IPS-18a (cell line): ENCODE measurements around the gene NTM.

Source experiments
- H3K27ac ChIP-seq: one replicate; pipeline ENCODE4 v1.5.1; 2013; ENCODE audit warnings: low read length
- H3K27me3 ChIP-seq: one replicate; pipeline ENCODE4 v1.6.1; 2013; ENCODE audit warnings: mild to moderate bottlenecking, low read length; ENCODE audit not compliant: control insufficient read depth, insufficient read depth
- H3K36me3 ChIP-seq: one replicate; pipeline ENCODE4 v1.6.1; 2013; ENCODE audit warnings: low read depth, low read length; ENCODE audit not compliant: control insufficient read depth
- H3K4me1 ChIP-seq: one replicate; pipeline ENCODE4 v1.6.1; 2013; ENCODE audit warnings: low read depth, low read length; ENCODE audit not compliant: control insufficient read depth
- H3K4me3 ChIP-seq: one replicate; pipeline ENCODE4 v1.5.1; 2013; ENCODE audit warnings: low read length
- H3K9ac ChIP-seq: one replicate; pipeline ENCODE4 v1.6.1; 2013; ENCODE audit warnings: mild to moderate bottlenecking, low read length, moderate library complexity
- H3K9me3 ChIP-seq: one replicate; pipeline ENCODE4 v1.6.1; 2013; ENCODE audit warnings: low read depth, low read length; ENCODE audit not compliant: control insufficient read depth

The NTM gene

DNA sequence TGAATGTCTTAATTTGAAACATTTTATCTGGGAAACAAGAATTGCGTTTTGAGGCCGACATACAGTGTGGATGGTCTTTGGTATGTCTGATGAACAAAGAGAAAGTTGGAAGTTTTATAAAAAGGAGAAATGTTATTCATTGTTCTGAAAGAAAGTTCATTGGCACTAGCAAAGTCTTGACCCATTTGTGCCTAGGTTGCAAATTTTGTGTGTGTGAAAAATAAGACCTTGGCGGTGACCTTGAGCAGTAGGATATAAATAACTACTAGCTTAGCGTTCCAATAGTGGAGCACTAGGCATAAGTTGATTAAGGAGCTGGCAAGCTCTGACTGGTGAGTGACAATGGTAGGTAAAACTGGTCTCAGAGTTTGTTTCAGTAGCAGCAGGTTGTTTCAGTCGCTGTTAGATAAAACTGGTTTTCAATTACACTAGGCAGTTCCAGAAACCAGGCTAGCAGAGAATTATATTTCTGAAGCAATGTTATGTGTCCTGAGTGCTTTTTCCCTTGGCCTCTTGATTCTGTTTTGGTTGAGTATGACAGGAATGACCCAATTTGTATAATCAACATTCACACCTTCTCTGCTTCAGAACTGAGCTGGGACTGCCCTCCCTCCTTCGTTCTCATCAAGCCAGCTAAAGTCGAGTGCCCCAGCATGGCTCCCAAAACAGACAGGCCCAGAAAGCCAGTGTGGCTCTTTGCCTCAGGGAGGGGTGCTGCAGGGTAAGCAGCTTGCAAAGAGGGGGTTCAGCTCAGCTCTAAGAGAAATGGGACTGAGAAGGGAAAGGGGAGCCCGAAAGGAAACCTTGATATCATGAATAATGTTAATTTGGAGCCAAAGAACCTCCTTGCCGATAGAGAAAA lies 85.7 kb downstream of the NTM start:
- H3K27me3 ChIP-seq = no peaks in the 10 kb centered on the region
- no peak overlapping the region for H3K4me3 ChIP-seq
- H3K36me3 ChIP-seq = no peaks in the 10 kb centered on the region
- H3K9me3 ChIP-seq = no peaks in the 10 kb centered on the region
- no peak overlapping the region for H3K27ac ChIP-seq
- no peaks in the 10 kb centered on the region for H3K4me1 ChIP-seq
- no peak overlapping the region for H3K9ac ChIP-seq

DNA sequence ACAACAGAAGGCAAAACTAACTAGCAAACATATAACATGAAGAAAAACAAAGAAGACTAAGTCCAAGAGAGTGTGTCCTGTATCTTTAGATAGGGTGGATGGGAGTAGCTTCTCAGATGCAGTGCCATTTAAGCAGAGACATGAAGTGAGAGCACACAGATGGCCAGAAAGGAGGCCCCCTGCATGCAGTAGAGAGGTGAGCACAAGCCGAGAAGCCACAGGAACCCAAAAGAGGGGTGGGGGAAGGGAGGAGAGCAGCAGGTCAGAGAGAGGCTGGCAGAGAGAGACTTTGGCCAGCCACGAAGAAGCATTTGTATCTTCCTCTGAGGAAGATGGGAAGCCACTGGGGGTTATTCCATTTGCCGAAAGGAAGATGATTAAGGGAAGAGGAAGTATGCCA lies 86.7 kb downstream of the NTM start:
- no peaks in the 10 kb centered on the region for H3K27me3 ChIP-seq
- H3K9me3 ChIP-seq = no peaks in the 10 kb centered on the region
- H3K9ac ChIP-seq = no peak overlapping the region
- H3K36me3 ChIP-seq = no peaks in the 10 kb centered on the region
- no peaks in the 10 kb centered on the region for H3K4me1 ChIP-seq
- no peak overlapping the region for H3K4me3 ChIP-seq
- no peak overlapping the region for H3K27ac ChIP-seq

DNA sequence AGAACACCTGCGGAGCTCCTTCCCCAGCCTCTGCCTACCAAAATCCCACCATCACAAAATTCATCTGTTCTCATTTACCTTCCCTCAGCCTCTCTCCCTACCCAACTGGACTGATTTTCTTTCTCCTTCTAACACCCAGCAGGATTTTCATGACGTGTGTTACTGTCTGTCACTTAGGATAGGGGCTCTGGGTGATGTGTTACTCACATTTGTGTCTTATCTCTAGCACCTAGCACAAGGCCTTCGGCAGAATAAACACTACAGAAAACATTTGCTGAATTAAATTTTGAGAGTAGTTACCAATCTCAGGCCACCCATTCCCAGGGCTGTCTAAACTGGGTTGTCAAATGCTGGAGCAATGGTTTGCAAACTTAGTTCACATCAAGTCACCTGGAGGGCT lies 88.0 kb downstream of the NTM start:
- Histone ChIP-seq H3K4me3 (no peak overlapping the region), H3K9me3 (no peaks in the 10 kb centered on the region), H3K27ac (no peak overlapping the region), H3K4me1 (no peaks in the 10 kb centered on the region), H3K27me3 (no peaks in the 10 kb centered on the region), H3K36me3 (no peaks in the 10 kb centered on the region), H3K9ac (no peak overlapping the region)

DNA sequence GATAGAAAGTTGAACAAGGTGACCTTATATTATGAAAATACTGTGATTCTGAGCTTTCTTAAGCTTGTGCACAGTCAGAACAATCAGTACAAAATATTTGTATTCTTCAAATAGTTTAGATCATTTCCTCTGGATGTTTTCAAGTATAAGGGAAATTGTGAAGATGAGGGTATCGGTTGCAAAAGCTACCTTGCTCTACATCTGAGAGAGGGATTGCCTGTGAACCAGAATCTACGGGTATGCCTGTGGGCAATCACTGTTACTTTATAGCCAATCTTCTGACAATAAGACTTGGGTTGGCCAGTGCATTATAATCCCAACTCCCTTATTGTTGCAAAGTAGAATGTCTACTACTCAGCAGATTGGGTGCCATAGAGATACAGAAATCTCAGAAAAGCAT lies 90.5 kb downstream of the NTM start:
- H3K36me3 ChIP-seq = no peaks in the 10 kb centered on the region
- no peak overlapping the region for H3K9ac ChIP-seq
- no peaks in the 10 kb centered on the region for H3K27me3 ChIP-seq
- peaks cover 7% of the 10 kb centered on the region for H3K4me1 ChIP-seq
- H3K9me3 ChIP-seq = no peaks in the 10 kb centered on the region
- H3K4me3 ChIP-seq = no peak overlapping the region
- no peak overlapping the region for H3K27ac ChIP-seq

DNA sequence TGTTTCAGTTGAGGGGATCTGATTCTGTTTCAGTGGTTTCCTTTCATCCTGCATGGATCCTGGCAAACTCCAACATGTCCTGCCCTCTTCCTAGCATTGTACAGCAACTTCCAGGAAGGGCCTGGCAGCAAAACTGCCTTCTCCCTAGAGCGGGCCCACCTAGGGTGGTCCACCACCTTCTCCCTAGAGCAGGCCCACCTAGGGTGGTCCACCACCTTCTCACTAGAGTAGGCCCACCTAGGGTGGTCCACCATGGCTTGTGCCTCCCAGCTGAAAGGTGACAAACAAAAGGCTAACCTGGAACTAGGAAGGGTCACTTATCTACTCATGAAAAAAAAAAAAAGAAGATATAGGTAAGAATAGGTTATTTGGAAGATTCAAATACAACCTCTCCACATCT lies 92.2 kb downstream of the NTM start:
- Histone ChIP-seq H3K9me3 (no peaks in the 10 kb centered on the region), H3K27ac (no peak overlapping the region), H3K36me3 (no peaks in the 10 kb centered on the region), H3K4me1 (peaks cover 11% of the 10 kb centered on the region), H3K4me3 (no peak overlapping the region), H3K27me3 (no peaks in the 10 kb centered on the region), H3K9ac (no peak overlapping the region)

DNA sequence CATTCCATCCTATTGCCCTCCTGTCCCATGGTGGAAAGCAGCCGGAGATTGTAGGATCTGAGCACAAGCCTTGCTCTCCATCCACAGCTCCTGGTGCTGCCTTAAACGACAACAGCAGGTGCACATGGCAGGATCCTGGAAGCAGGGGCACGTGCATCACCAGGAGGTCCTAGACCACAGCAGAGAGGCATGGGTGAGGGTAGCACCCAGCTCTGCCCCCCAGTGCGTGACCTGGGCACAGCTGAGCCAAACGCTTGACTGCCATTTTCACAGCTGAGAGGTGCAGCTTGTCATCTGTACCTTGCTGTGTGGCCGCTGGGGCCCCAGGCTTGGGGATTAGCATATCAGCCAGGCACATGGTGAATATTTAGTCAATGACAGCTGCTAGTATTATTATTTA lies 92.7 kb downstream of the NTM start:
- Histone ChIP-seq H3K4me3 (no peak overlapping the region), H3K4me1 (peaks cover 12% of the 10 kb centered on the region), H3K9me3 (no peaks in the 10 kb centered on the region), H3K36me3 (no peaks in the 10 kb centered on the region), H3K27me3 (no peaks in the 10 kb centered on the region), H3K9ac (no peak overlapping the region), H3K27ac (no peak overlapping the region)

DNA sequence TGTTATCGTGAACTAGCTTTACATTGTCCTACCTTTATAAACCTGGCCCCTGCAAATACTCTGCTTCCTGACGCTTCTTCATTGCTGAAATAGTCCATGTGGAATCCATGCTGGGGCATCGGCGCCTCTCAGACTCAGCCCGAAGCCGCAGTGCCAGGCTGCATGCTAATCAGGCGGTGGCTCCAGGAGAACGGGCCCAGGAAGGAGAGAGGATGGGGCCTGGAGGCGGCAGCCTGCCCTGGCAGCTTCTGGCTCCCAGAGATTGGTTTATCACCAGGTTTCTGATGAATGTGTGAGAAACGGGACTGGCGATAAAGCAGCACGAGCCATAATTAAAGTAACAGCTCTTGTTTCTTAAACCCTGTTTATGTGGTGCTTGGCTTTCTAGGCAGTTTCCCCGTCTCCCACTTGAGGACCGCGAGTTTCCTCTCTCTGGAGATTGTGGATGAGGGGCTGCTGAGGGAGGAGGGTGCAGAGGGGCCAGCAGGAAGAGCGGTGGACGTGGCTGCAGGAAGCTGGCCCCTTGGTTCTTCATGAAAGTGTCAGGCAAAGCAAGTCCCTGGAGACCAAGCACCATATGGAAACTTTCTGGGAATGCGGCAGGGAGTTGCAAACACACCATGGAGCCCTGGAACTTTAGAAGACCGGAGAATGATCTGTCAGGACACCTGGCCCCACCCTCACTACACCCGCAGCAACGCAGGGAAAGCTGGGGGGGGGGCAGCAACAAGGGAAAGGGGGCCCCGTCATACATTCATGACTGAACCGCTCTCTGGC lies 93.4 kb downstream of the NTM start:
- Histone ChIP-seq H3K27me3 (no peaks in the 10 kb centered on the region), H3K27ac (no peak overlapping the region), H3K9ac (no peak overlapping the region), H3K9me3 (no peaks in the 10 kb centered on the region), H3K4me1 (peaks cover 18% of the 10 kb centered on the region), H3K4me3 (no peak overlapping the region), H3K36me3 (no peaks in the 10 kb centered on the region)

DNA sequence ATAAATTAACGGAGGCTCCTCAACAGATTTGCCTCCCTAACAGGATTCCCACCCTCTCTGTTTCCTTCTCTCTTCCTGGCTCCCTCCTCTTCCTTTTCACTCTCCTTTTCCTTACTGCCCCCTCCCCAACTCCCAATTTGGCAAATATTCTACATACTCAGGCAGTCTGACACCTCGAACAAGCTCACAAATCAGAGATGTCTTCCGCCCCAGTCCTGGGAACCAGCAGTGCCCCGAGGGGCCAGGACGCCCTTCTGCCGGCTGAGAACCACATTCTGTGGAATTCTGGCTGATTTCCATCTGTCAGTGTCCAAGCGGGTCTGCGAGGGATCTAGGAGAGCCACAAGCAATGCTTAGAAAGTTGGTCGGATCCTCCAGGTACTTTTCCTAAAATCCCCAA lies 94.0 kb downstream of the NTM start:
- Histone ChIP-seq H3K27ac (no peak overlapping the region), H3K9ac (no peak overlapping the region), H3K4me3 (no peak overlapping the region), H3K9me3 (no peaks in the 10 kb centered on the region), H3K27me3 (no peaks in the 10 kb centered on the region), H3K36me3 (no peaks in the 10 kb centered on the region), H3K4me1 (peaks cover 18% of the 10 kb centered on the region)

DNA sequence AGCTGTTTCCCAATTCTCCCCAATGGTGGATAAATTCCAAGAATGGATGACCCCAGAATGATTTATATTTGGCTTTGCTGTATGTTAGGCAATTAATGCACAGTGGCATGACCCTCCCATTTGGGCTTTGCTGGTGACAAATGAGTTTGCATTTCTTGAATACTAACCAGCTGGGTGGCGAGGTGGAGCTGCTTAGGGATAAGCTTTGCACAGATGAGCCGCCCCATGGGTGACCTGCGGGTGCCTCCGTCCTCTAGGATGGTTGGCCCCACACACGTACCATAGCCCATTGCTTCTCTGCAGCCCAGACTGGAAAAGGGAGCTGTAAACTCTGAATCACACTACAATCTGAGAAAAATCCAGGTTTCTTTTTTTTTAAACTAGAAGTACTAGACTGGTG lies 94.6 kb downstream of the NTM start:
- Histone ChIP-seq H3K27me3 (no peaks in the 10 kb centered on the region), H3K9me3 (no peaks in the 10 kb centered on the region), H3K4me3 (no peak overlapping the region), H3K9ac (no peak overlapping the region), H3K27ac (no peak overlapping the region), H3K36me3 (no peaks in the 10 kb centered on the region), H3K4me1 (peaks cover 18% of the 10 kb centered on the region)

DNA sequence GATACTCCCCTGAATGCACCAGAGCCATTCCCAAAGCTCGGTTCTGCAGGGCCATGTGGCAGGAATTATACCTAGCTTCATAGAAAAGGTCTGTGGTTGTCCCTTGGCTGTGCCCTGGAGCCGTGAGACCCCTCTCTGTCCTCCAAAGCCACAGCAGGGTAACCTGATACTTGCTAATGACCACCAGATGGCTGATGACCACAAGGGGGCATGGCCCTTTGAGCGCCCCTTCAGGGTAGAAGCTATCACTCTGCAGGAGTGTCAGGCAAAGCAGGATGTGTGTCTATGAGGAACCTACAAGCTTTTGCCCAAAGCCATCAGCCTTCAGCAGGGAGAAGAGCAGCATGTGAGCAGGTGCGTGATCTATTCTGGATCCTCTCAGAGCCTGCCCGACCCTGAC lies 95.3 kb downstream of the NTM start:
- H3K4me1 ChIP-seq = peaks cover 22% of the 10 kb centered on the region
- H3K27ac ChIP-seq = no peak overlapping the region
- H3K9ac ChIP-seq = no peak overlapping the region
- no peaks in the 10 kb centered on the region for H3K9me3 ChIP-seq
- H3K4me3 ChIP-seq = no peak overlapping the region
- no peaks in the 10 kb centered on the region for H3K36me3 ChIP-seq
- no peaks in the 10 kb centered on the region for H3K27me3 ChIP-seq

DNA sequence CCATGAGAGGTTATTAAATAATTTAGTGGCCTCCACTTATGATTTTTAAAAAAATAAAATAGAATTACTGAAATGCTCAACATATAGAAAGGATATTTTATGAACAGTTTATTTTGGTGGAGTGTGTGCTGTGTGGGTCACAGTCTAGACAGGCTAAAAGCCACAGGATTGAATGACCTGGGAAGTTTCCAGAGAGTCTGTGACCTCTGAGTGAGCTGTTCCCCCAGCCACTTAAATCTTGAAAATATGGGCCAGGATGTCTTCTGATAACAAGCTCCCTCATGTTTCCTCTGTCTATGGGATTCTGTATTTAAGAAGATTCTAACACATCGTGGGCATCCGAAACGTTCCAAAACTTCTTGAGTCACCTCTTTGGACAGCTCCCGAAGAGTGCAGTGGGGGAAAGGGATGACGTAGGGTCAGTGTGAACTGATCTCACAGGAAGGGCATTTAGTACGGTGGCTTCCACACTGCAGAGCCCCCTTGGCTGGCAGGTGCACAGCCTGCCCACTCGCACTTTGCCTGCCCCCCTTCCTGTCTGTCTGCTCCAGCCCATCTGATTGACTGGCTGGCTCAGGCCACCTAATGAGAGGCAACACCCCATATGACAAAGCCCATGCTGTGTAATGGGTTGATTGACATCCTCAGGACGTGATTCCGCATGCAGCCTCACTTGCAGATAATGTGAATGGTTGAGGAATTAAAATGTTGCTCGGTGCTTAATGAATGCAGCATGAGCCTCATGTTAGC lies 97.4 kb downstream of the NTM start:
- H3K4me1 ChIP-seq = peaks cover 39% of the 10 kb centered on the region
- H3K27me3 ChIP-seq = no peaks in the 10 kb centered on the region
- no peaks in the 10 kb centered on the region for H3K9me3 ChIP-seq
- H3K36me3 ChIP-seq = no peaks in the 10 kb centered on the region
- H3K4me3 ChIP-seq = no peak overlapping the region
- no peak overlapping the region for H3K27ac ChIP-seq
- H3K9ac ChIP-seq = no peak overlapping the region
